GM20431 (cell line): ENCODE measurements around the gene CFAP99.

Source experiments
- in situ Hi-C: fragments of 300-500 bp; cut with MseI, MboI; formaldehyde crosslinking; loops from one replicate; pipeline ENCODE4 v1.15.0; 2020; ENCODE audit warnings: low sequenced_read_pairs; ENCODE audit not compliant: unreplicated experiment

Gene CFAP99

DNA sequence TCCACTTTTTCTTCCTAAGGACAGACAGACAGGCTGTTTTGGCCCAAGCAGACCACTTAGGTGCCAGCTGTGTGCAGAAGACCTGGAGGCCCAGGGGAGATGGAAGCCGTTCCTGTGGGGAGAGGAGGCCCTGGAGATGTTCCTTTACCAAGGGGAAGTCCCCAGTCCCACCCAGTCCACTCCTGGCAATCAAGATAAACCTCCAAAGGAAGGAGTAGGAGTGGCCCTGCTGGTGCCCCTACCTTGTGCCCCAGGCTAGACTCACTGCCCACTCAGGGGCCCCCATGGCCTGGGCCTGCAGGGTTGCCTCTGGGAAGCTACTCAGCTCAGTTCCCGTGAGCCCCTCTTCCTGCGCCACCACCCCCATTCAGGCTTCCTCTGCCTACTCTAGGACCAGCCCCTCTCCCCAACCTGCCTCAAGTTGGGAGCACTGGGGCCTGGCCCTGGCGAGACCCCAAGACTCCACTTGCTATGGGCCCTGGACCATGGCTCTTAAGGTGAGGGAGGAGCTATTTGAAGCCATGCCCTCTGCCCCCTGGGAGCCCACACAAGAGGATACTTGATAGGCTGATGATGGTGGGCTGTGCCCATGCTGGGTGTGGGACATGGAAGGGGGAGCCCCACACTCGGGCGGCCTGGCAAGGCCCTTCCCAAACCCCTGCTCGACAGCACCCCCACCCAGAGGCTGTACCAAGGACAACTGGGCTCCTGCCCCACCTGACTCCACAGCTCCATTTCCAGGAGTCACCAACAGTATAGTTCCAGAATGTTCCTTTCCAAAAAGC, 25.4 kb downstream of the CFAP99 start:
- in situ Hi-C loops = loop anchor here (25.0 kb wide), 1 partner anchor 207 kb away; the partner anchor contains the start of genes HAUS3 and POLN

DNA sequence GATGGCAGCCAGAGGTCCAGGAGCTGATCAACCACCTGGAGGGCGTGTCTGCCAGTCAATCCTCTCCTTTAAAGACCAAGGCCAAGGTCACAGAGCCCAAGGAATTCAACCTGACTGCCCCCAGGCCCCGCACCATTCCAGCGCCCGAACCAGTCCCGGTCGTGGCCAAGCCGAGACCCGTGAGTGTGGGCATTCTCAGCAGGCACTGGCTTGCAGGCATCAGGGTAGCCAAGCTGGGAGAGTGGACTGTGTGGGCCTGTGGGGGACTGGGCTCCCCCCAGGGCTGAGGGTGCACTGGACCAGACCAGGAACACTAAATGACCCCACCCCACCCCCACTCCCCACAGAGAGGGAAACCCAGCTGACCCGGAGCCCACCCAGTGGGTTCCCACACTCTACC, 26.4 kb downstream of the CFAP99 start:
- in situ Hi-C loops = loop anchor here (25.0 kb wide), 1 partner anchor 208 kb away; the partner anchor contains the start of genes HAUS3 and POLN

DNA sequence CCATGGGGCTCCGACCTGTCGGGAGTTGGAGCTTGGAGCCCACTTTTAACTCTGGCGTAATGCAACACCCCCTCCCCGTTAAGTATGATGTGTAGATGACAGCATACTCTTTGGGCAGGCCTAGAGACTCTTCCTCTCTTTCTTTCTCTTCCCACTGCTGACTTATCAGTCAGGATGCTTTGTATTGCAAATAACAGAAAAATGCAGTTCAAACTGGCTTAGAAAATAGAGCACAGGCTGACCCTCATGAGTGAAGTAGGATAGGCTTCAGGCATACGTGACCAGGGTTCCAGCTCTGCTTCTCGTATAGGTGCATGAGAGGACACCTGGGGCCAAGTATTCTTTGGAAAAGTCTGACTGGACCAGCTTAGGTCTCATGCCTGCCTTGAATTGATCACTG, 26.8 kb downstream of the CFAP99 start:
- in situ Hi-C loops = loop anchor here (25.0 kb wide), 1 partner anchor 208 kb away; the partner anchor contains the start of genes HAUS3 and POLN

GRCh38 chr4:2446656-2447564, 28.2 kb downstream of the CFAP99 start:
- in situ Hi-C loops = loop anchor here (25.0 kb wide), 1 partner anchor 210 kb away; the partner anchor contains the start of genes HAUS3 and POLN

DNA sequence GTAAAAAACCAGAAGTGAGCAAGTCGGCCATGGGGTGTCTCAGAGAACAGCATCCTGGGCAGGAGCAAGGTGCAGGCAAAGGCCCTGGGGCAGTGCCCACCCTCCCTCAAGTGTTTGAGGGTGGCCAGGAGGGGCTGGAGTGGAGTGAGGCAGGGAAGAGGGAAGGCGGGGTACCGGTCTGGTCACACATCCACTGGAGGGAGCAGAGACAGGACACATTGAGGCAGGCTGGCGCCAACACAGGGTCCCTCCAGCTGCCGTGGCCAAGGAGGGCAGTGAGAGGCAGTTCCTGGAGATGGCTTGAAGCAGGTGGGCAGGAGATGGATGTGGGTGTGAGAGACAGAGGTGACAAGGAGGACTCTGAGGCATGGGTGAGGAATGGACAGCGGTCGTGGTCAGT, 29.8 kb downstream of the CFAP99 start:
- in situ Hi-C loops = loop anchor here (25.0 kb wide), 1 partner anchor 211 kb away; the partner anchor contains the start of genes HAUS3 and POLN

DNA sequence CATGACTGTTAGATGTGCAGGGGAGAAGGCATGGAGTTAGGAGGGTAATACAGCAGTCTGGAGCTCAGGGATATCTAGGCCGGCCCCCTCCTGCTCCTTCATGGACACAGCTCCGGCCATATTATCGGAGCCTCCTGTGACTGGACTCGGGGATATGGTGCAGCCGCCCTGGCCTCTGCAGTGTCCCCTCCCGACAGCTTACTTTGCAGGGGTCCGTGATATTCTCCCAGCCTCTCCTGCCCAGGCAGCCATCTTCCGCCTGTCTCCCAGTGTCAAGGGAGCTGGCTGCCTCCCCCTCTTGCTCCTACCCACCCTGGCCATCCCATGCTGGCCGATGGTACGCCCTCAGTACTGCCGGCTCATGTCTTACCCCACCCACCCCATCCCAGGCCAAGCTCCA, 30.3 kb downstream of the CFAP99 start:
- in situ Hi-C loops = loop anchor here (25.0 kb wide), 1 partner anchor 212 kb away; the partner anchor contains the start of genes HAUS3 and POLN

- in situ Hi-C loops = loop anchor here (25.0 kb wide), 1 partner anchor 212 kb away; the partner anchor contains the start of genes HAUS3 and POLN
Observed at GRCh38 chr4:2449511-2450392, 31.0 kb downstream of the CFAP99 start.

GRCh38 chr4:2450394-2451035, 31.8 kb downstream of the CFAP99 start:
- in situ Hi-C loops = no loop called here

GRCh38 chr4:2451036-2451520, 32.3 kb downstream of the CFAP99 start:
- in situ Hi-C loops = no loop called here

DNA sequence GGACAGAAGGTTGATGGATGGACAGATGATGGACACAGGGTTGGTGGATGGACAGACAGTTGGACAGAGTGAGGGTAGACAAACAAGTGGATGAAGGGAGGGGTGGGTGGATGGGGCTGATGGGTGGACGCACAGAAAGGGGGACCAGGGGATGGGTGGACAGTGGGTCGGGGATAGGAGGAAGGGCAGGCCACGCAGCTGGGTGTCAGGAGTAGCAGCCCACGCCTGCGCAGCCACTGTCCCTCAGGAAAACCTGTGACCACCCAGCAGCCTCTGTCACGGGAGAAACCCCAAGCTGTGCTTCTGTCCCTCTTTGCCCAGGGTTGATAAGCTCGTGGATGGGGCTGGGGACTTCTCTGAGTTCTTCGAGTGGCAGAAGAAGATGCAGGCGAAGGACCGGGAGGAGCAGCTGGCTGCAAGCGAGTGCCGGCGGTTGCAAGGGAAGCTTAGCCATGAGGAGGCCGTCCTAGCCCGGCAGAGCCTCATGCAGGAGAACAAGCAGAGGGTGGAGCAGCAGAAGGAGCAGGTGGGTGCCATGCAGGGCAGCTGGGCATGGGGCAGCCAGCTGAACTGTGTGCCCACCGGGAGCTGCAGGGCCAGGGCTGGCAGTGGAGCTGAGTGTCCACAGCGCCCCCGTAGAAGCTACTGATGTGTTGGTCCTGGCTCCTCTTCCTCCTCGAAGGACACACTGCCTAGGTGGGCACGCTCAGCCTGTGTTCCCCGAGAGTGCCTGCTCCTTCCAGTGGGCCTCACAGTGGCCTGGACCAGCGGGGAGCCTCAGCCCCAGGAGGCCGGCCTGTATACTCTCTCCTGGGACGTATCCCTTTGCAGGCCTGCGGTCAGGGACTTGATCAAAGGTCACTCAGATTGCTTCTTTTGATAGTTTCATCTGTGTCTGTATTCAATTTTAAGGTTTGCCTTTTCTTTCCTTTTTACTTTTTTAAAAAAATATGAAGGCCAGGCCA, 33.3 kb downstream of the CFAP99 start:
- in situ Hi-C loops = no loop called here

GRCh38 chr4:2457481-2458295, 38.9 kb downstream of the CFAP99 start:
- in situ Hi-C loops = no loop called here

DNA sequence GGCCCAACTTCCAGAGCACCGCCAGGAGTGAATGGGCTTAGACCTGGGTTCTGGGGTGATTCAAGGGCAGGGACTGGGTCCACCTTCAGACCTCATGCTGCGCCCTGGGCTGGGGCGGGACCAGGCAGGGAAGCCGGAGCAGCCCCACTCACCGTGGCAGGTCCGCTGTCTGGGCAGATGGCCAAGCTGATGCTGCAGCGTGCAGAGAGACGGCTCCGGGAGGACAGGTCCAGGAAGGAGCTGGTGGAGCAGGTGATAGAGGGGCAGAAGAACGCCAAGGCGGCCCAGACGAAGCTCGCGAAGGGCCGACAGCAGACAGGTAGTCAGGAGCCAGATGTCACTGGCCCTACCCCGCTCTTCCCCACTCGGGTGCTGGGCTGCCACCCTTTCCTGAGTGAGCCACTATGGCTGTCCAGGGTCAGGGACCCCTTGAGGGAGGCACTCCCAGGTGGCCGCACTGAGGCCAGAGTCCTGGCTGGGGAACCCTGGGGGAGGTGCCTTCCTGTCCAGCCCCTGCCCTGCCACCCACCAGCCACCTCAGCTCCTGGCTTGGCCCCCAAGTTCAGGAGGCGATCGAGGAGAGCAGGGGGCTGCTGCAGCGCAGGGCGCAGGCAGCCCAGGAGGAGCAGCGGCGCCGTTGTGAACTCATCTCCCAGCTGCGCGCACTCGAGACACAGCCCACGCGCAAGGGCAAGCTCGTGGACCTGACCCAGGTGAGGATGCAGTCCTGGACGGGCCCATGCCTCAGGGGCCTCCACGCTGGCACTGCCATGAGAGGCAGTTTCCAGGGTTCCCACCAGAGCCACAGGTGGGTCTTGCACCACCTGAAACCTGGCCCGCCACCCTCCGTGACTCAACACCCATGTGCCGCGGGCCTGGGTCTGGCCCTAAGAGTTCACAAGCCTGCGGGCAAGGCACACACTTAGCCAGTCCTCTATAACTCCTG, 40.1 kb downstream of the CFAP99 start:
- in situ Hi-C loops = no loop called here

- in situ Hi-C loops = no loop called here
Observed at GRCh38 chr4:2459589-2460349, 41.0 kb downstream of the CFAP99 start.

- in situ Hi-C loops = no loop called here
Observed at GRCh38 chr4:2461246-2461960, 42.6 kb downstream of the CFAP99 start.
